ENCODE measurements around the gene FBXW9.

The FBXW9 gene

GRCh38 chr19:12666265-12667048, 30.0 kb downstream of the FBXW9 start, which contains the start of the genes MAN2B1 and WDR83:
Gene MAN2B1, minus strand, starts transcription at chr19:12666742. Its CDS starts 41 bp downstream, at chr19:12666701.
Gene WDR83, plus strand, starts transcription at chr19:12666807. Its CDS starts 2,984 bp downstream, at chr19:12669791.
- peak; percentile 86 for ATAC-seq

GRCh38 chr19:12665671-12666264, 30.7 kb downstream of the FBXW9 start:
- ATAC-seq = no peak
- TF ChIP-seq PPARA (CRISPR knock-in tag; IDR thresholded peaks at IDR 0.05; ENCODE audit: borderline replicate concordance) (no peak), RARB (CRISPR knock-in tag; IDR thresholded peaks at IDR 0.05) (no peak), ZC3H10 (CRISPR knock-in tag; IDR thresholded peaks at IDR 0.05) (no peak), ZNF565 (CRISPR knock-in tag; conservative IDR thresholded peaks at IDR 0.05; ENCODE audit: low read depth) (no peak), POU6F1 (CRISPR knock-in tag; IDR thresholded peaks at IDR 0.05; ENCODE audit: borderline replicate concordance, low read depth) (no peak), ZFP30 (CRISPR knock-in tag; IDR thresholded peaks at IDR 0.05) (no peak), ZNF8 (CRISPR knock-in tag; IDR thresholded peaks at IDR 0.05) (no peak), GLIS3 (CRISPR knock-in tag; IDR thresholded peaks at IDR 0.05) (no peak), CSDC2 (CRISPR knock-in tag; IDR thresholded peaks at IDR 0.05) (no peak), CREB5 (CRISPR knock-in tag; IDR thresholded peaks at IDR 0.05; ENCODE audit: low read depth) (no peak), TCF4 (CRISPR knock-in tag; IDR thresholded peaks at IDR 0.05; ENCODE audit: borderline replicate concordance) (no peak), ZFP3 (CRISPR knock-in tag; IDR thresholded peaks at IDR 0.05) (no peak; the same call in 1 of the 2 replicates), PATZ1 (CRISPR knock-in tag; IDR thresholded peaks at IDR 0.05; ENCODE audit: borderline replicate concordance) (no peak), ARNTL (CRISPR knock-in tag; IDR thresholded peaks at IDR 0.05; ENCODE audit: borderline replicate concordance, low read depth) (no peak), SNAI2 (CRISPR knock-in tag; IDR thresholded peaks at IDR 0.05) (no peak), OSR1 (CRISPR knock-in tag; IDR thresholded peaks at IDR 0.05) (no peak)

More at GRCh38 chr19:12666265-12667048, 30.0 kb downstream of the FBXW9 start, which contains the start of the genes MAN2B1 and WDR83:
- TF ChIP-seq SNAI2 (CRISPR knock-in tag; IDR thresholded peaks at IDR 0.05) = no peak
- no peak for TF ChIP-seq TSHZ2 (CRISPR knock-in tag; IDR thresholded peaks at IDR 0.05)
- no peak for TF ChIP-seq ZFP30 (CRISPR knock-in tag; IDR thresholded peaks at IDR 0.05)
- TF ChIP-seq RARB (CRISPR knock-in tag; IDR thresholded peaks at IDR 0.05) = no peak

GRCh38 chr19:12665281-12665573, 31.2 kb downstream of the FBXW9 start:
- ATAC-seq = no peak
- no peak for TF ChIP-seq ISL1 (CRISPR knock-in tag; IDR thresholded peaks at IDR 0.05)
- TF ChIP-seq ZFP3 (CRISPR knock-in tag; IDR thresholded peaks at IDR 0.05) = no peak
- TF ChIP-seq ZNF565 (CRISPR knock-in tag; conservative IDR thresholded peaks at IDR 0.05; ENCODE audit: low read depth) = no peak
- no peak for TF ChIP-seq CSDC2 (CRISPR knock-in tag; IDR thresholded peaks at IDR 0.05)
- TF ChIP-seq ZNF70 (CRISPR knock-in tag; IDR thresholded peaks at IDR 0.05) = no peak
- TF ChIP-seq PATZ1 (CRISPR knock-in tag; IDR thresholded peaks at IDR 0.05; ENCODE audit: borderline replicate concordance) = no peak
- no peak for TF ChIP-seq GLIS3 (CRISPR knock-in tag; IDR thresholded peaks at IDR 0.05)
- TF ChIP-seq CREB5 (CRISPR knock-in tag; IDR thresholded peaks at IDR 0.05; ENCODE audit: low read depth) = no peak
- TF ChIP-seq ESRRG (CRISPR knock-in tag; IDR thresholded peaks at IDR 0.05) = no peak
- no peak for TF ChIP-seq BACH2 (CRISPR knock-in tag; IDR thresholded peaks at IDR 0.05; ENCODE audit: borderline replicate concordance)
- no peak for TF ChIP-seq TCF4 (CRISPR knock-in tag; IDR thresholded peaks at IDR 0.05; ENCODE audit: borderline replicate concordance)
- TF ChIP-seq TSHZ2 (CRISPR knock-in tag; IDR thresholded peaks at IDR 0.05) = no peak
- no peak for TF ChIP-seq OSR1 (CRISPR knock-in tag; IDR thresholded peaks at IDR 0.05)

All from SK-N-SH treated with all-trans-retinoic acid at 6 μM for 48 hours (cell line).